RWPE2 (cell line): ENCODE results near the gene CSGALNACT2.

Experiments used
- ATAC-seq: fragments of 200-7000 bp; cut with Tn5 transposase; 3 replicates; pipeline ENCODE4 v1.9.1; 2021; ENCODE audit warnings: low read depth
- DNase-seq: peaks from one replicate; pipeline ENCODE4 v3.0.0-alpha.2; 2020; ENCODE audit warnings: low spot score
- H3K27ac ChIP-seq: fragments of 450-650 bp; 2 replicates; pipeline ENCODE4 v1.5.1; 2017; ENCODE audit warnings: mild to moderate bottlenecking; ENCODE audit not compliant: poor library complexity, severe bottlenecking
- H3K27me3 ChIP-seq: fragments of 250-450 bp; sonication (Bioruptor Pico); 2 replicates; pipeline ENCODE4 v1.5.1; 2021; ENCODE audit warnings: mild to moderate bottlenecking, moderate library complexity; ENCODE audit not compliant: insufficient read depth, poor library complexity, severe bottlenecking
- H3K36me3 ChIP-seq: fragments of 250-450 bp; sonication (Bioruptor Pico); 2 replicates; pipeline ENCODE4 v1.5.1; 2020; ENCODE audit warnings: low read depth, mild to moderate bottlenecking, moderate library complexity
- H3K4me1 ChIP-seq: fragments of 250-450 bp; sonication (Bioruptor Pico); 2 replicates; pipeline ENCODE4 v1.5.1; 2021; ENCODE audit warnings: mild to moderate bottlenecking, moderate library complexity; ENCODE audit not compliant: insufficient read depth, poor library complexity, severe bottlenecking
- H3K4me3 ChIP-seq: fragments of 250-450 bp; sonication (Bioruptor Pico); 2 replicates; pipeline ENCODE4 v1.5.1; 2021; ENCODE audit warnings: mild to moderate bottlenecking, moderate library complexity; ENCODE audit not compliant: severe bottlenecking
- H3K9me3 ChIP-seq: fragments of 250-450 bp; sonication (Bioruptor Pico); 2 replicates; pipeline ENCODE4 v1.5.1; 2021; ENCODE audit warnings: mild to moderate bottlenecking, moderate library complexity; ENCODE audit not compliant: severe bottlenecking
- TF ChIP-seq, protein P1 (sequence below): fragments of 450-650 bp; IDR thresholded peaks from one replicate; pipeline ENCODE4 v1.5.1; 2017; ENCODE audit warnings: mild to moderate bottlenecking, moderate library complexity; ENCODE audit not compliant: poor library complexity, severe bottlenecking

The CSGALNACT2 gene

DNA sequence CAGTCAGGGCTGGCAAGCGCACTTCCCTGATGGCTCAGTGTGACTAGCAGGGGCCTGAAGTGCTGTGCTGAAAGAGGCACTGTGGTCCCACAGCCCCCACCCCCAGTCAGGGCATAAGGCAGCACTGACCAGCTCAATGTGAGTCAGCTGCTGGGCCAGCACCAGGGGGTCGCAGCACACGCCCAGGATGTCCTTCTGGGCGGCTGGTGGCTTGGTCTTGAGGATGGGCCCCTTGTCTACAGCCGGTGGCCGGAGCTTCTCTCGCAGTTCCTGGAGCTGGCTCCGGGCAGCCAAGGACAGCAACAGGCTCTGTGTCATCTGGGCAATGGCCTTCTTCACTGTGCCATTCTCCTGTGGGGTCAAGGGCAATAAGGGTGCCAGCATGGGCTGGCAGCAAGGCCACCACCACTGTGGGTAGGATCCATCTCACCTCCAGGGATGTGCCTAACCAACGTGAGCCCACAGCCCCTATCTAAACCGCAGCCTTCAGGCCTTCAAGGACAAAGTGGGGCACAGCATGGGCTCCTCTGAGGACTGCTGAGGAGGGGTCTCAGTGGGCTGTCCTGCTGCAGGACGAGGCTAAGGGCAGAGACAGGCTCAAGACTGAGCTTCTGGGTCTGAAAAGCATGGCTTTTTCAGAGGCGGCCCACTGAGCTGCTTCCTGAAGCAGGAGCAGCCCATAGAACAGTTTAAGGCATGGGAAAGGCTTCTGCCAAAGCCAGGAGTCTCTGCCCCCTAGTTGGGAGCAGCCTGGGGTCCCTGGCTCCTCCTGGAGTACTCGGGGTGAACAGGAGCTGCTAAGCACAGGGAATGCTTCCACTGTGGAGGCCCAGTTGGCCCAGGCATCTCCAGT lies 62.5 kb downstream of the CSGALNACT2 start:
- ATAC-seq, result no peak
- no peaks in the 10 kb centered on the region for H3K36me3 ChIP-seq
- H3K27ac ChIP-seq, result no peak overlapping the region
- H3K27me3 ChIP-seq, result no peaks in the 10 kb centered on the region
- no peaks in the 10 kb centered on the region for H3K9me3 ChIP-seq
- TF ChIP-seq, protein P1, sequence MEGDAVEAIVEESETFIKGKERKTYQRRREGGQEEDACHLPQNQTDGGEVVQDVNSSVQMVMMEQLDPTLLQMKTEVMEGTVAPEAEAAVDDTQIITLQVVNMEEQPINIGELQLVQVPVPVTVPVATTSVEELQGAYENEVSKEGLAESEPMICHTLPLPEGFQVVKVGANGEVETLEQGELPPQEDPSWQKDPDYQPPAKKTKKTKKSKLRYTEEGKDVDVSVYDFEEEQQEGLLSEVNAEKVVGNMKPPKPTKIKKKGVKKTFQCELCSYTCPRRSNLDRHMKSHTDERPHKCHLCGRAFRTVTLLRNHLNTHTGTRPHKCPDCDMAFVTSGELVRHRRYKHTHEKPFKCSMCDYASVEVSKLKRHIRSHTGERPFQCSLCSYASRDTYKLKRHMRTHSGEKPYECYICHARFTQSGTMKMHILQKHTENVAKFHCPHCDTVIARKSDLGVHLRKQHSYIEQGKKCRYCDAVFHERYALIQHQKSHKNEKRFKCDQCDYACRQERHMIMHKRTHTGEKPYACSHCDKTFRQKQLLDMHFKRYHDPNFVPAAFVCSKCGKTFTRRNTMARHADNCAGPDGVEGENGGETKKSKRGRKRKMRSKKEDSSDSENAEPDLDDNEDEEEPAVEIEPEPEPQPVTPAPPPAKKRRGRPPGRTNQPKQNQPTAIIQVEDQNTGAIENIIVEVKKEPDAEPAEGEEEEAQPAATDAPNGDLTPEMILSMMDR, result no peak
- DNase-seq, result no peak
- H3K4me3 ChIP-seq, result no peak overlapping the region
- no peaks in the 10 kb centered on the region for H3K4me1 ChIP-seq

GRCh38 chr10:43201545-43202131 lies 63.4 kb downstream of the CSGALNACT2 start:
- no peaks in the 10 kb centered on the region for H3K36me3 ChIP-seq
- H3K27me3 ChIP-seq, result no peaks in the 10 kb centered on the region
- DNase-seq (no peak), ATAC-seq (no peak)
- no peak overlapping the region for H3K27ac ChIP-seq
- no peak overlapping the region for H3K4me3 ChIP-seq
- no peaks in the 10 kb centered on the region for H3K9me3 ChIP-seq
- TF ChIP-seq, protein P1, result no peak
- no peaks in the 10 kb centered on the region for H3K4me1 ChIP-seq

DNA sequence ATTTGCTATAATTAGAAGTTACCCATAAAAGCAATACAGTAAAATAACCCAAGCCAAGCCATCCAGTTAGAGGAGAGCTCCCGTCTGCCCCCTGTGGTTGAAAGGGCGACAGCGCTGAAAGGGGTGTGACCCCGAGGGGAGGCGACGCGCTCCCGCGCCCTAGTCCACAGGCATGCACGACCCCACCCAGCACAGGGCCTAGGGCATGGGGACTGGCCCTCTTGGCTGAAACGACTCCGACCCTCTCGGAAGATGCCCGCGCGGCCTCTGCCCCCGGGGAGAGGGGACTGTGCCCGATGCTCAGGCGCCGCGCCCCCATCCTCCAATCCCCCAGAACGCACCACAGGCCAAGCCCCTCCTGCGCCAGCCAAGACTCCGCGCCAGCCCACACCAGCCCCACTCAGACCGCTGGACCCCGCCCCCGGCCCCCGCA lies 64.0 kb downstream of the CSGALNACT2 start:
- no peak for DNase-seq
- H3K4me1 ChIP-seq, result no peaks in the 10 kb centered on the region
- TF ChIP-seq, protein P1, result peak; percentile 15
- no peaks in the 10 kb centered on the region for H3K27me3 ChIP-seq
- H3K4me3 ChIP-seq, result no peak overlapping the region
- no peaks in the 10 kb centered on the region for H3K9me3 ChIP-seq
- H3K27ac ChIP-seq, result no peak overlapping the region
- no peak for ATAC-seq
- no peaks in the 10 kb centered on the region for H3K36me3 ChIP-seq

- Histone ChIP-seq H3K9me3 (no peaks in the 10 kb centered on the region), H3K36me3 (no peaks in the 10 kb centered on the region), H3K4me1 (no peaks in the 10 kb centered on the region), H3K27ac (no peak overlapping the region), H3K4me3 (no peak overlapping the region), H3K27me3 (no peaks in the 10 kb centered on the region)
- TF ChIP-seq, protein P1, result no peak
- peak; percentile 59 for DNase-seq
- ATAC-seq, result no peak
Observed at GRCh38 chr10:43202657-43203447, 64.6 kb downstream of the CSGALNACT2 start.
